Loucy (cell line): ENCODE data around the gene PIGB.

Experiments used
- CTCF ChIP-seq: fragments of 200-600 bp; sonication (generic); conservative IDR thresholded peaks from 2 replicates; pipeline ENCODE4 v1.5.1; 2014; ENCODE audit warnings: mild to moderate bottlenecking, antibody characterized with exemption, low read length
- EZH2phosphoT487 ChIP-seq: fragments of 200-600 bp; IDR thresholded peaks from 2 replicates; pipeline ENCODE4 v1.6.1; 2018; ENCODE audit warnings: antibody characterized with exemption, mild to moderate bottlenecking, moderate library complexity, borderline replicate concordance

- TF ChIP-seq CTCF (no peak), EZH2phosphoT487 (no peak)
Measured at GRCh38 chr15:55337160-55337559, 18.1 kb downstream of the PIGB start.
